GF-D8 (cell line): Measurements from ENCODE around the gene SND1.

Experiments used
- DNase-seq: peaks from one replicate; lab custom pipeline; 2025; lab: John Stamatoyannopoulos, UW

Gene SND1

DNA sequence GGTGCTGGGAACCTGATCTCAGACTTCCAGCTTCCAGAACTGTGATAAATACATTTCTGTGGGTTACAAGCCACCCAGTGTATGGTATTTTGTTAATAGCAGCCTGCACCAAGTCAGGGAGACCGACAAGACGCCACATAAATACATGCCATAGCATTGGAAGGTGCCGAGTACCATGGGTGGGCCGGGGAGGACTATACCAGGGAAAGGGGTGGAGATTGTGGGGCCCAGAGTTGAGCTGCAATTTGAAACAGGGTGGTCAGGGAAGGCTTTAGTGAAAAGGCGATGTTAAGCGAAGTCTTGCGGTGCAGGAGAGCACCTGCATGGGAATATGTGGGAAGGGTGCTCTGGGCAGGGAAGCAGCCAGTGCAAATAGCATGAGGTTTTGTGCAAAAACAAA, 468.1 kb downstream of the SND1 start:
- no peak for DNase-seq

DNA sequence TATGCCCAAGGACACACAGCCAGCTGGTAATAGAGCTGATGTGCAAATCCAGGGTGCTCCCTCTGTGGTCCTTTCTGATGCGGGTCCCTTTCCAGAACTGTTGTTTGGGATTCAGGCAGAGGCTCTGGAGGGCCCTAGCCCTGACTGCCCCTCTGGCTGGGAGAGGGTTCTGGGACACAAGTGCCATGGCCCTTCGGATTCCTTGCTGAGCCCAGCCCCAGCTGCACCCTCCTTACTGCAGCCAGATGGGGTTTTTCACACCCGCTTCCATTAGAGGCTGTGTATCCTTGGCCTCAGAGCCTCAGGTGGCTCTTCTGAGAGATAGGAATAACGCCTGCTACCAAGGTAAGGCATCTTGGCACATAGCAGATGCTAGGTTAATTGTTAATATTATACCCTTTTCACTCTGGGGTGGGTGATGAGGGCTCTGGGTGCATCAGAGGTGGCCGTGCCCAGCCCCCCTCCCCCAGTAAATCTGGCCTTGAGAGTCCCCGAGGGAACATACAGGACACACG, 469.0 kb downstream of the SND1 start:
- no peak for DNase-seq

DNA sequence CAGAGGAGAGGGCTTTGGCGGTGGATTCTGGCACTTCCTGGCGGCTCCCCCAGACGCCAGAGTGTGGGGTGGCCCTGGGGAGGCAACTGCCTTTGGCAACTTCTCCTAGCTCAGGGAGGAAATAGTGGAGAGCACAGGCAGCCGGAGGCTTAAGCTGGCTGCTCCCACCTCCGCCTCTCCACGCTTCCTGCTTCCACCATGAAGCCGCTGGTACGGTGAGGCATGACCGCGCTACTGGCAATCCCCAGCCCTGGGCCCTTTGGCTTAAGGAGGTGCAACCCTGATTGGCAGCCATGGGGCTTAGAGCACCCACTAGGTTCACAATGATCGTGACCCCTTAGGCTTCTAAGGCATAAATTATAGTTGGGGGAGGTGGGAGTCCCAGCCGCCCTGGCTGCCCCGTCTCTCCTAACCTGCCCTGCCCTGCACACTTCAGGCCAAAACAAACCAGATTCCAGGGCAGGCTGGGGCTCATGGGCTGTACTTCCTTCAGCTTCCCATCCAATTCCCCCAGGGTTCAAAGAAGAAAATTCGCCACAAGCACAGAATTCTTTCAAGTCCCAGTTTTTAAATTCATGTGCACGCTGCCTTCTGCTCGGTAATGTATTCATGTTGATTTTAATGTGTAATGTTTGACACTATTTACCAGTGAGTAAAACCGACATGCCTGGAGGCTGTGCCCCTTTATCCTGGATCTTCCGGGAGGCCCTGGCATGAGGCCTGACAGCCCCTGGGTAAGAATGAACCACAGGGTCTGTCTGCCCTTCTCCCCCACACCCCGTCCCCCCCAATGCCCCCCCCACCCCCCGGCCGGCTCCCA, 469.9 kb downstream of the SND1 start:
- peak; percentile 94 for DNase-seq

DNA sequence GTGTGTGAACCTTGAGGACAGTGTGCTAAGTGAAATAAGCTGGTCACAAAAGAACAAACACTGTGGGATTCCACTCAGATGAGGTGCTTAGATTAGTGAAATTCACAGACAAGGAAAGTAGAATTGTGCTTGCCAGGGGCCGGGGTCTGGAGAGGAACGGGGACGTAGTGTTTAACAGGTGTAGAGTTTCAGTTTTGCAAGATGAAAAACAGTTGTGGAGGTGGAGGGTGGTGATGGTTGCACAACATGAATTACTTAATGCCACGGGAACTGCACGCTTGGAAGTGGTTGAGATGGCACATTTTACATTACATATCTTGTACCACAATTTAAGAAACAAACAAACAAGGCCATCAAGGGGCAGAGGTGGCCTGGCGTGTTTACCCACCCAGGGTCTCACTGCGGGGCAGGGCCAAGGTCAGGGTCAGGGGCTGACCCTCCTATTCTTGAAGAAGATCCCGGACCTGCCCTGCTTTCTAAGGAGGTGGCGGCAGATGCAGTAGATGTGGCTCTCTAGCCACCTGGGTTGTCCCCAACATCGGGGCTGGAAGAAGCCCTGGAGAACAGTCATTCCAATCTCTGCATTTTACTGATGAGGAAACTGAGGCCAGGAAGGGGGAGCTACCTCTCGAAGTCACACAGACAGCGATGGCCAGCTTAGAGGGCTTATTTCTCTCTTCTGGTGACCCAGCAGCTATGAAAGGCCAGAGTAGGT, 470.7 kb downstream of the SND1 start:
- peak; percentile 80 for DNase-seq

DNA sequence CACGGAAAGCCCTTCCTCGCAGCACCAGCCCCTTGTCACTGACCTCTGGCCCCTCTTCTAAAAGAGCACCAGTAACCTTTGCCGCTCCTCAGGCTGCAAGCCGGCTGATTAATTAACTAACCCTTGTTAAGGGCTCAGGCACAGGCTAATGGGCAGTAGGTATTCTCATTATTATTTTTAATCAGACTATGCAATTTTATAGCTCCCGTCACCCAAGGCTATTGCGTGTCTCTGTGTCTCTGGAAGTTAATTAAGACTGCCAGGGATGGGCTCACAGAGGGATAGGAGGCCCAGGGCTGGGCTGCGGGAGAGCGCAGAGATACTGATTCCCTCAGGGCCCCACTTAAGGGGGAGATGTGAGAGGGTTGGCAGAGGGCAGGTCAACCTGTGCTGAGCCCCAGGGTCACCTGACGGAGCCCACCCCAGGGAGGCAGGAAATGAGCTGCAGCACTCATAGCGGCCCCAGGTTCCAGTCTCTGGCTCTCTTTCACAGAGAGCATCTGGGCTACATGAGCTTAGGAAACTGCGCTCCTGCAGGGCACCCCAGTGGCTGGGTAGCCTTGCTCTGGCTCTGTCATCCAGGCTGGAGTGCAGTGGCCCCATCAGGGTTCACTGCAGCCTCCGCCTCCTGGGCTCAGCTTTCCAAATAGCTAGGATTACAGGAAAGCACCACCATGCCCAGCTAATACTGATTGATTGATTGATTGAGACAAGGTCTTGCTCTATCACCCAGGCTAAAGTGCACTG, 471.5 kb downstream of the SND1 start:
- no peak for DNase-seq

DNA sequence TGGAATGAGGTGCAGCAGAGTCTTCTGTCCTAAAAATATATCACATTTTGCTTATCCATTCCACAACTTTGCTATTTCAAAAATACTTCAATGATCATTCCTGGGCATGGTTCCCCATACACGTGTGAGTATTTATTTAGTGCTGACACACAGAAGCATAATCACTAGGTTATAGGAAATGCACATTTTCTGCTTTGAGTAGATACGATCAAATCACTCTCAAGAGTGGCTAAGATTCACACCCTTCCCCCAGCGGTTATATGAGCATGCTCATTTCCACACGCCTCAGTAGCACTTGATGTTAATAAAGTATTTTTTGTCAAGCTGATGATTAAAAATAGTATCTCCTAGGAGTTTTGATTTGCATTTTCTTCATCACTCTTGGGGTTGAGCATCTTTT, 472.8 kb downstream of the SND1 start:
- DNase-seq: no peak

DNA sequence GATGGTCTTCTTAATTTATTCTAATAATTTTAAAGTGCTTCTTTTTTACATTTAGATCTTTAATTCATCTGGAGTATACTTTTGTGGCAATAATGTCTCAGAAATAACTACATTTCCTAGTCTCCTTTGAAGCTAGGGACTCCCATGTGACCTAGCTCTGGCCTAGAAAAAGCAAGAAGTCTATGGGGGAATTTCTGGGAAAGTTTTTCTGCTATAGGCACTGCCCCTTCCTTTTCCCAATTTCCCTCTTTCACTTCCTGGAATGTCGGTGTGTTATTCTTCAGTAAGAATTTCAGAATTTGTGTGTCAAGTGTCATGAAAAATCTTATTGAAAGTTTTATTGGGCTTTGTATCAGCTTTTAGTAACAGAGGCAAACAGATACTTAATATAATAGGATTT, 473.8 kb downstream of the SND1 start:
- no peak for DNase-seq

DNA sequence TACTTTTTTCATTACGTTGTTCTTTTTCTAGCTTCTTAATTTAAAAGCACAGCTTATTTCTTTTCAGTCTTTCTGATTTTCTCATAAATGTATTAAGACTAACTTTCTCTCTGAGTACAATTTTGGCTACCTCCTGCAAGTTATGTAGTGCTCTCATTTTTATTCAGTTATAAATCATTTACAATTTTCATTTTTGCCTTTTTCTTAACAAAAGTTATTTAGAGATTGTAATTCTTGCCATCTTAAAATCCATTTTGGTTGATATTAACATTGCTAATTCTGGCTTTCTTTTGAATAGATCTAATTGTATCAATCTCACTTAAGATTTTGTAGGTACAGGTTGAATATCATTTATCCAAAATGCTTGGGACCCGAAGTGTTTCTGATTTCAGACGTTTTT, 476.4 kb downstream of the SND1 start:
- no peak for DNase-seq

DNA sequence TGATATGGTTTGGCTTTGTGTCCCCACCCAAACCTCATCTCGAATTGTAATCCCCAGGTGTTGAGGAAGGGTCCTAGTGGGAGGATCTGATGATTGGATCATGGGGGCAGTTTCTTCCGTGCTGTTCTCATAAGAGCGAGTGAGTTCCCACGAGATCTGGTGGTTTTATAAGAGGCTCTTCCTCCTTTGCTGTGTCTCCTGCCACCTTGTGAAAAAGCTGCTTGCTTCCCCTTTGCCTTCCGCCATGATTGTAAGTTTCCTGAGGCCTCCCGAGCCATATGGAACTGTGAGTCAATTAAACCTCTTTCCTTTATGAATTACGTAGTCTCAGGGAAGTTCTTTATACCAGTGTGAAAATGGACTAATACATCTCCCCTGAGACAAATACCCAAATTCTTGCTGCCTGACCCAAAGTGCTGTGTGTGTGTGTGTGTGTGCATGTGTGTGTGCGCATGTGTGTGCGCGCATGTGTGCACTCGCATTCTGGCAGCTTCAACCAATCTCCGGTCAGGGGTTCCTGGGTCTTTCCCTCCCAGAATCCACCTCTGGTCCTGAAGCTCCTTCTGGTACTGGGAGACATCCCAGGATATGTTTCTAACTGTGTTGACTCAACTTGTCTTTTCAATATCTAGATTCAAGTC, 477.4 kb downstream of the SND1 start:
- peak; percentile 82 for DNase-seq

DNA sequence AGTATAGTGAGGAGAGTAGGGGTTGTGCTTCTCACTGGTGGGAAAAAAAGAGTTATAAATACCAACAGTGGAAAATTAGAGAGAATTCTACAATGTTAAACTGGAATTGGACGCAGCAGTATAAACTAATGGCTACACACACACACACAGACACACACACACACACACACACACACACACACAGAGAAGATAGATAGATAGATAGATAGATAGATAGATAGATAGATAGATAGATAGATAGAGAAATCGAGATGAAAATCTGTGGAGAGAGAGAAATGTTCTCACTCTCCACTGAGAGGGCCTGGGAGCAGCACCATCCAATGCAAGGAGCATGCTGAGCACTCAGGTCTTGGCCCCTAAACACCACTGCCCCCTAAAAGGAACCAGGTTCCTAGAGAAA, 479.1 kb downstream of the SND1 start:
- DNase-seq: no peak

DNA sequence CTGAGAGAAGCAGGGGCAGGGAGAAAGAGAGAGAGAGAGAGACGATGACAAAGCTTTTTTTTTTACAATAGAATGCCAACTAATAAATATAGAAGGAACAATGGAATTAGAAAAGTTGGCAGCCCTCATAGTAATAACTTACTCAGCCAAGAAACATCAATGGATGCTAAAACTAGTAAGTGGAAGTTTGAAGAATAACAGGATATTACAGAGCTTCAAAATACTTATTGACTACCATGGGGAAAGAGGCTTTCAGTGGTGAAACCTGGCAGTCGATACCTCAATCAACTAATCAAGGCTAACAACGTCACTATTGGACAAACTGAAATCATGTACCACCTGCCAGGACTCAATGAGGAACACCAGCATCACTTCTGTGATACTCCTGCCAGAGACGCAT, 479.7 kb downstream of the SND1 start:
- no peak for DNase-seq

DNA sequence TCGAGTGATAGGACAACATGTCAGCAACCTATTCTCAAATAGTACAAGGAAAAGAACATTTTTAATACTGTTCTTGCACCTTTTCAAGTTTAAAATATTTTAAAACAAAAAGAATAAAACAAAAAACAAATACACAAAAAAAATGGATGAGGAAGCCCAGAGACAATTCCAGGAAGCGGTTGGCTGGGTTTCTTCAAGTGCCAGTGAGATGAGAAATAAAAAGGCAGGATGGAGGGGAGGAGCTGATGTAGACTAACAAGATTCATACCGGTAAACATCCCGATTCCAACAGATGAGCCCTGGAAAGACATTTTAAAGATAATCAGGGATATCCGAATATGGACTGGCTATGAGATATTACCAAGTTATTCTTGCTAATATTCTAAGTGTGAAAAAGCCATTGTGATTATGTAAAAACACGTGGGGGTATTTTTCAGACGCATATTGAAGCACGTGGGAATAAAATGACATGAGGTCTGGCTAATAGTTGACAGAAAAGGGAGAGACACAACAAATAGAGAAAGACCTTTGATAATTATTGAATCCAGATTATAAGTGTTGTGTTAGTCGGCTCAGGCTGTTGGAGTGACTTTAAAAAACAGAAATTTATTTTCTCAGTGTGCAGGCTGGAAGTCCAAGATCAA, 480.6 kb downstream of the SND1 start:
- DNase-seq: no peak

DNA sequence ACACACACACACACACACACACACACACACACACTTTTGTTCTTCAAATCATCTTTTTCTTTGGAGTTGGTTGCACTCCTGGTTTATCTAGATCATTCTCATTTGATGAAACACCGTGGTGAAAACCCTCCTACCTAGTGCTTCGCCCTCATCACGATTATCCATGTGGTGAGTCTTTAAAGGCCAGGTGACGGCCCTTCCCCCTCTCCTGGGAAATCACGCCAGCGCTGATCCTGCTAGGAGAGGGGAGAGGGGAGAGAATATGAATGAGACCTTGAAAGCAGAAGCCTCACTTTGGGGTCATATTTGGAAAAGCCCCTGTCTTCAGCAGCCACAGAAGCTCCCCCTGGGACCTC, 483.1 kb downstream of the SND1 start:
- DNase-seq: no peak

DNA sequence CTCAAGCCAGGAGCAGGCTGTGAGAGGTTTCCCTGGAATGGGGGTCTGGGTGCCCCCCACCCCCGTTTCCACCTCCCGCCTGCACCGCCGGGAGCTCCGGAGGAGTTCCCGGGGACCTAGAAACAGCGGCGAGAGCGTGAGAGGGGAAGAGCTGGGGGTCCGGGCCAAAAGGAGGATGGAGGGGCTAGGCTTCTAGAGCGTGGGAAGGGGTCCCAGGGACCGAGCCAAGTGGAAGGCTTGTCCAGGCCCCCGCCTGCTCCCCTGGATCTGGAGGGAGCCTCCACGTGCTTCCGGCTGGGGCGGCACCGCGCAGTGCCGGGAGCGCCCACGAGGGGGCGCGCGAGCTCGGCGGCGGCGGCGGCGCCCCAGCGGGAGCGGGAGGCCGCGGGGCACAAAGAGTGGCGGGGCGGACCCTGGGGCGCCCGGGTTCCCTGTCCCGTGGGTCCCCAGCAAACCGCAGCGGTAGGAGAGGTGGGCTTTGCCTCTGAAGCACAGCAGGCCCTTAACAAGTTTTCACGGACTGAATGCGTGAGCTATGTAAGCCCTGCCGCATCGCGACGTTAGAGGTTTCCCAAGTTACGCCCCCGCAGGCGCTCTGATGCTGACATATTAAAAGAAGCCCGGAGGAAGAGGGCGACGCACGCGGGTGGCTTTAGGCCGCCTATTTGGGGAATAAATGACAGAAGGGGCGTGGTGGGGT, 483.7 kb downstream of the SND1 start:
- no peak for DNase-seq

DNA sequence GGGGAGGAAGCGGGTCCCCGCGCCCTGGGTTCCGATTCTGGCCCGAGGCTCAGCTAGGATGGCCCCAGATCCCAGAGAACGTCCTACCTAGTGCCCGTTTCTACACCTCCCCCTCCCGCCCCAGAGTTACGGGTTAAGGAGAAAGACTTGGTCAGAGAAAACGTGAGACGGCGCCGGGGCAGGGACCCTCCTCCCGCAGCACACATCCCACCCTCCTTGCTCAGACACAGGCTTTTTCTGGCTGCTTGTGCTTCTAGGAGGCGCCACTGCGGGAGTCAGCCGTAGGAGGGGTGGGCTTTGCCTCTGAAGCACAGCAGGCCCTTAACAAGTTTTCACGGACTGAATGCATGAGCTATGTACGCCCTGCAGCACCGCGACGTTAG, 484.2 kb downstream of the SND1 start:
- no peak for DNase-seq

DNA sequence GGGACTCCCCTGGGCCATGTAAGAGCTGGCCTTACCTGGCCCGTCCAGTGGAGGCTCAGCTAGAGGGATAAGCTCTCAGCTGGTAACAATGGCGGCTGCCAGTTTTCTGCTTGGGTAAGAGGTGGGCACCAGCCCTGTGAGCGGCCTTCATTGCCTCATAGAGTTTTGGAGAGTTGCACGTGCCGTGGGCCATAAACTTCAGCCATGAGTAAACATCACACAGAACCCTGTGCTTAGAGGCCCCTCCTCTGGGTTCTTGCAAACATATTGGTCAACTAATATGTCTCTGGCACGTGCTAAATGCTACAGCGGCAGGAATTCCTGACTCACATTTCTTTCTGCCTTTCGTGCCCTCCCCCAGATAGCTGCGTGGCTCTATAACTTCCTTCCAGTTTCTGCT, 485.2 kb downstream of the SND1 start:
- peak; percentile 84 for DNase-seq

DNA sequence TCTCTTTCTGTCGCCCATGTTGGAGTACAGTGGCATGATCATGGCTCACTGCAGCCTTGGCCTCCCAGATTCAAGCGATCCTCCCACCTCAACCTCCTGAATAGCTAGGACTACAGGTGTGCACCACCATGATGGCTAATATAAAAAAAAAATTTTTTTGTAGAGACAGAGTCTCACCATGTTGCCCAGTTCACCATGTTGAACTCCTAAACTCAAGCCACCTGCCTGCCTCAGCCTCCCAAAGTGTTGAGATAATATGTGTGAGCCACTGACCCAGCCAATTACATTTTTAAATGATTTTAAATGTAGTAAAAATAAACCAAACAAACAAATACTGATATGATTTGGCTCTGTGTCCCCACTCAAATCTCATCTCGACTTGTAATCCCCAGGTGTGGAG, 487.4 kb downstream of the SND1 start:
- DNase-seq: no peak

DNA sequence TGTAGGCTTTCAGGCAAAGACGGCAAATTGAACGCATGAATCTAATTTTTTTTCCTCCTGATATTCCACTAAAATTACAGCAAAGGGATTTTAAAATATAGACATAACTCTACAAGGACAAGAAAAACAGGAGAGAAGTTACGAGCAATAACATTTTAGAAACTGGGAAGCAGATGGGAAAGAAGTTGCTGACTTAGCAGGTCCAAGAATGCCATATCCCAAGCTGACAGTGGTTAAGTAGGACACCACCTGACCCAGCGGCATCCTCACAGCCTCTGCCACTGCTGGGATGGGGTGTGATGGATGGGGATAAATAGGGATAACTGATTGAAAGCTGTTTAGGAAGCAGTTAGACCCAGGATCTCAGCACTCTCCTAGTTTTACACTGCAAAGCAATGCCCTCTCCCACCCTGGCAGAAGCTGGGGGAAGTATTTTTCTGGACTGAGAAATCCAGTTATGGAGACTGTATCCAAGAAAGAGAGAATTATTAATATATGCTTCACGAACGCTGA, 489.7 kb downstream of the SND1 start:
- no peak for DNase-seq
